ENCODE measurements around the gene HTRA3.

HTRA3 gene

GRCh38 chr4:8297141-8297601 lies 27.6 kb downstream of the HTRA3 start:
- in situ Hi-C loops (cut with HindIII; ENCODE audit: low pct_ligation_motif_present, low pct_unique_long_range_greater_than_20kb, low sequenced_read_pairs), result no loop called here
- DNase-seq, result no peak

GRCh38 chr4:8297691-8298485 lies 28.3 kb downstream of the HTRA3 start:
- in situ Hi-C loops (cut with HindIII; ENCODE audit: low pct_ligation_motif_present, low pct_unique_long_range_greater_than_20kb, low sequenced_read_pairs), result no loop called here

GRCh38 chr4:8300832-8301231 lies 31.3 kb downstream of the HTRA3 start:
- in situ Hi-C loops (cut with HindIII; ENCODE audit: low pct_ligation_motif_present, low pct_unique_long_range_greater_than_20kb, low sequenced_read_pairs), result no loop called here
- no peak for DNase-seq

More at GRCh38 chr4:8297691-8298485, 28.3 kb downstream of the HTRA3 start:
- DNase-seq, result no peak

GRCh38 chr4:8301851-8302730 lies 32.5 kb downstream of the HTRA3 start:
- DNase-seq, result no peak
- in situ Hi-C loops (cut with HindIII; ENCODE audit: low pct_ligation_motif_present, low pct_unique_long_range_greater_than_20kb, low sequenced_read_pairs), result no loop called here

- in situ Hi-C loops (cut with HindIII; ENCODE audit: low pct_ligation_motif_present, low pct_unique_long_range_greater_than_20kb, low sequenced_read_pairs), result no loop called here
- DNase-seq, result no peak
Observed at GRCh38 chr4:8303081-8303480, 33.5 kb downstream of the HTRA3 start.

GRCh38 chr4:8303485-8304281 lies 34.1 kb downstream of the HTRA3 start:
- in situ Hi-C loops (cut with HindIII; ENCODE audit: low pct_ligation_motif_present, low pct_unique_long_range_greater_than_20kb, low sequenced_read_pairs), result no loop called here
- peak; percentile 64 for DNase-seq

DNA sequence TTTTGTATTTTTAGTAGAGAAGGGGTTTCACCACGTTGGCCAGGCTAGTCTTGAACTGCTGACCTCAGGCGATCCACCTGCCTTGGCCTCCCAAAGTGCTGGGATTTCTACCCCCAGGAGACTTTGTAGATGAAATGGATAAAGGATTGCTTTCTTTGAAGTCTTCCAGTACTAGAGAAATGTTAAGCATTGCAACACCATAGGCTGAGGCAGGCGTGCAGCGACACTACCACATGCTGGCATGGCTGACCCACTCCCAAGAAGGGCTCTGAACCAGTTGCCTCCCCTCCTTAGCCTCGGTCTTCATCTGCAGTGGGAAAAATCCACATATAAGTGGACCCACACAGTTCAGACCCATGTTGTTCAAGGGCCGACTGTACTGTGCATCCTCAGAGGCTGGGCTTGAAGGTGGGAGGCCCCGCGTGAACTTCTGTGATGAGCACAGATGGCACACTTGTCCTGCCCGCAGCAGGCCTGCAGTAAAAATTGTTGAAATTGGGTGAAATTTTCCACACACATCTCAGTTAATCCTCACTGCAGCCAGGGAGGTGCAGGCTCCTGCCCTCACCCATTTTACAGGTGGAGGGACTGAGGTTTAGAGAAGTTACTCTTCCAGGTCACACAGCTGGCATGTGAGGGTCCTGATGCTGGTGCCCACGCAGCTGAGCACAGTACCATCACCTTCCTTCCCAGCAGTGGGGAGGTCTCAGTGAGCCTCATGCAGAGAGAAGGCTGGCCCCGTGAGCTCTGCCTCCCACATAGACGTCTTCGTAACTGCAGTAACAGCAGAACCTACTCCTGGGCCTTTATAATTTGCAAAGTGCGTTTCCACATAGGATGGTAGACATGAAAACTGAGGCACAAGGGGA lies 35.5 kb downstream of the HTRA3 start:
- in situ Hi-C loops (cut with HindIII; ENCODE audit: low pct_ligation_motif_present, low pct_unique_long_range_greater_than_20kb, low sequenced_read_pairs), result no loop called here
- no peak for DNase-seq

GRCh38 chr4:8305851-8306471 lies 36.4 kb downstream of the HTRA3 start:
- in situ Hi-C loops (cut with HindIII; ENCODE audit: low pct_ligation_motif_present, low pct_unique_long_range_greater_than_20kb, low sequenced_read_pairs), result no loop called here
- DNase-seq, result no peak

- in situ Hi-C loops (cut with HindIII; ENCODE audit: low pct_ligation_motif_present, low pct_unique_long_range_greater_than_20kb, low sequenced_read_pairs), result no loop called here
Observed at GRCh38 chr4:8306511-8307021, 37.0 kb downstream of the HTRA3 start.

GRCh38 chr4:8307121-8307520 lies 37.6 kb downstream of the HTRA3 start:
- in situ Hi-C loops (cut with HindIII; ENCODE audit: low pct_ligation_motif_present, low pct_unique_long_range_greater_than_20kb, low sequenced_read_pairs), result no loop called here
- no peak for DNase-seq

More at GRCh38 chr4:8306511-8307021, 37.0 kb downstream of the HTRA3 start:
- DNase-seq, result no peak

- no peak for DNase-seq
- in situ Hi-C loops (cut with HindIII; ENCODE audit: low pct_ligation_motif_present, low pct_unique_long_range_greater_than_20kb, low sequenced_read_pairs), result no loop called here
Observed at GRCh38 chr4:8307714-8308113, 38.2 kb downstream of the HTRA3 start.

DNA sequence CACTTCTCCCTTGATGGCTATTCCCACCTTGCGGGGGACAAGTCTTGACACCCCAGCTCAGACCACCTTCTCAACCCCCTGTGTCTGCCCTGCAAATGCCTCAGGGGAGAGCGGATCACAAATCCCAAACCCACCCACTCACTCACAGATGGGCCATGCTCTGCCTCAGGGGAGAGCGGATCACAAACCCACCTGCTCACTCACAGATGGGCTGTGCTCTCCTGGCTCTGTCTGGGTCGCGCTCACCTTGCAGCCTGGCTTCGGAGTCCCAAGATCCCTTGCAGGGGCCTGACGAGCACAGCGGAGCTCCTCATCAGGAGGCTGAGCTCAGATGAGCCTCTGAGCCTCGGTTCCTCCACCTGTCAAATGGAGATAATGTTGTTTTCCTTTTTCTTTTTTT lies 38.6 kb downstream of the HTRA3 start:
- in situ Hi-C loops (cut with HindIII; ENCODE audit: low pct_ligation_motif_present, low pct_unique_long_range_greater_than_20kb, low sequenced_read_pairs), result no loop called here
- DNase-seq, result no peak

DNA sequence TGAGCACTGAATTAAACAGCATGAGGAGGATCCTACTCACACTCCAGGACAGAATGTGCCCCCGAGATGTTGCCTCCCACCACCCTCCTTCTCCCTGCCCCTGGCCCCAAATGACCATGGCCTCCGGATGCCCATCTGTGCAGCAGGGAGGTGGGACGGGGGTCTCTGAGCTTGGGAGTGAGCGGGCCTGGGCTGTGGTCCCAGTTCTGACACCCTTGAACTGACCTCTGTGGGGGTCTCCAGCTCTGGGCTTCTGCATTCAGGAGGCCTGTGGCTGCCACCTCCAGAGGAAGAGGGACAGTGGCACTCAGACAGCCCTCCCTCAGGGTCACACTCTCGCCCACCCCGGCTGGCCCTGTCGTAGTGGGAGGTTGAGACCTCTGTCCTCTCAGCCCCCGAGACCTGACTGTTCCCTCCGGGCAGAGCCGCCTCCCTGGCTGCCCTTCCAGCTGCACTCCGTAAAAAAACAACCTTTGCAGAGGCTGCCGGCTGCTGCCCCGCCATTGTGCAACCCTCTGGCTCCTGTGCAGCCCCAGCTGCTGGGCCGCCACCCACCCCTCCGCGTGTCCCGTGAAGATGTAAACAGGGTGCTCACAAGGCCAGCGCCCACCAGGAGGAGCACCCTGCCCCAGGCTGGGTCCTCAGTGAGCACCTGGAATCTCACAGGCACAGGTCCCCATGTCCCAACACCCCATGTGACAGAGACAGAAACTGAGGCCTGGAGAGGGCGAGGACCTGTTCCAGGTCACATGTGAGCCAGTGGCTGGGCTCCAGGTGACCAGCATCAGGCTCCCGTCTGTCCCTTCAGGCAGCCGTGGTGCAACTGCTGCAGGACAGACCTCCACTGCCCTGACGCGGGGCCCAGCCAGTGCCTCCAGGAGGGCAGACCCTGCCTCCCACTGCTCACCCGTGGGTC lies 39.6 kb downstream of the HTRA3 start:
- in situ Hi-C loops (cut with HindIII; ENCODE audit: low pct_ligation_motif_present, low pct_unique_long_range_greater_than_20kb, low sequenced_read_pairs), result no loop called here
- DNase-seq, result no peak

- no peak for DNase-seq
- in situ Hi-C loops (cut with HindIII; ENCODE audit: low pct_ligation_motif_present, low pct_unique_long_range_greater_than_20kb, low sequenced_read_pairs), result no loop called here
Observed at GRCh38 chr4:8310306-8310705, 40.8 kb downstream of the HTRA3 start.

GRCh38 chr4:8311101-8312068 lies 41.8 kb downstream of the HTRA3 start:
- no peak for DNase-seq
- in situ Hi-C loops (cut with HindIII; ENCODE audit: low pct_ligation_motif_present, low pct_unique_long_range_greater_than_20kb, low sequenced_read_pairs), result no loop called here
